GM21528 (cell line): Measurements from ENCODE around the gene EXT2.

Experiments used
- ATAC-seq: cut with Tn5 transposase; IDR thresholded peaks from one replicate; pipeline ENCODE4 v1.9.1; 2021; ENCODE audit warnings: mild to moderate bottlenecking, moderate library complexity; ENCODE audit not compliant: unreplicated experiment, low FRiP score

The EXT2 gene

GRCh38 chr11:44260081-44260480, 164.6 kb downstream of the EXT2 start:
- ATAC-seq, result no peak

GRCh38 chr11:44261800-44262591, 166.5 kb downstream of the EXT2 start:
- no peak for ATAC-seq

- no peak for ATAC-seq
Observed at GRCh38 chr11:44263738-44264437, 168.4 kb downstream of the EXT2 start.

- ATAC-seq, result no peak
Observed at GRCh38 chr11:44264438-44264749, 168.9 kb downstream of the EXT2 start.

- no peak for ATAC-seq
Observed at GRCh38 chr11:44264761-44265160, 169.3 kb downstream of the EXT2 start.

DNA sequence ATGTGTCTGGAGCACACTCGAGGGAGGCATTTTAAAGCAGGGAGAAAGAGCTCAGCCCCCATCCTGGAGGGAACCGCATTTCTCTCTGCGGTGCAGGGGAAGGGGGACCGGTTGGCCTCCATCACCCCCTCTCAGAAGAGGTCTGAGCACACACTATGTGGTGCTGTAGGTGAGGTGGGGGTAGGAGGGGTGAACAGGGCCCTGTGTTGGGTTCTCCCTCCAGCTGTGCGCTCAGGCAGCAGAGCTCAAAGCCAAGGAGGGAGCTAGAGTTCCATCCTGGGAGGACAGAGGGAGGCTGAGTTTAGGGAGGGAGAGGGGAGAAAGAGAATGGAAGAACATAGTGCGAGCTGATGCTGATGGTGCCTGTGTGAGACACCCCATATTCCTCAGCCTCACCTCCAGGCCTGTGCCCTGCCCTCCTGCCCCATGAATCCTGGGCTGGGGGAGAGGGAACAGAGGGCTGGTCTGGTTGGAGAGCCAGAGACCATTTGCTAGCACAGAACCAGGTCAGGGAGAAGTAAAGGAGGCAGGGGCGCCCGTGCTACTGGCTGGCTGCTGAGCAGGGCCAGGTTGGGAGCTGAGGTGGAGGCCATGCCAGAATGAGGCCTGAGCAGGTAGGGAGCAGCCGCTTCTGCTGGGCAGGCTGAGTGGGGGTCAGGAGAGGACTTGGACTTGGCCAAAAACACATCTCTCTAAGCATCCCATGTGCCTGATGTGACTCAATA, 170.7 kb downstream of the EXT2 start:
- ATAC-seq, result no peak

- ATAC-seq, result no peak
Observed at GRCh38 chr11:44267006-44267749, 171.7 kb downstream of the EXT2 start.

- ATAC-seq, result no peak
Observed at GRCh38 chr11:44267750-44268613, 172.5 kb downstream of the EXT2 start.

DNA sequence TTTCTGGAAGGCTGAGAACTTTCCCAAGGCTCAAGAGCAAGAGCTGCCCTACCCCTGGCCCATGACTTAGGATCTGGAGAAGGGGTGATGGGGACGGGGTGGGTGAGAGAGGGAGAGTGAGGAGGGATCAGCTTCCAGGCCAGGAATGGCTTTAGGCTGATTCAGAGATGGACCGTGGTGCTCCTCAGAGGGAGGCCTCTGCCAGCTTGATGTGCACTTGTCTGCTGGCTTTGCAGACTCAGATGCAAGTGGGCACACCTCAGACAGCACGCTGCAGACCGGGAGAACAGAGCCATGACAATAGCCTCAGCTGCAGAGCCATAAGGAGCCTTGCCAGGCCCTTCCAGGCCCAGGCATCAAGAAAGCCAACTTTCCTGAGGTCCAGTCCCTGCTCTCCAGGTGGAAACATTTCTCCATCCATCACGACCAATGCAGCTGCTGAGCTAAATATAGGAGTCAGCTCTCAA, 173.2 kb downstream of the EXT2 start:
- no peak for ATAC-seq

- ATAC-seq, result no peak
Observed at GRCh38 chr11:44269369-44270351, 174.2 kb downstream of the EXT2 start.

DNA sequence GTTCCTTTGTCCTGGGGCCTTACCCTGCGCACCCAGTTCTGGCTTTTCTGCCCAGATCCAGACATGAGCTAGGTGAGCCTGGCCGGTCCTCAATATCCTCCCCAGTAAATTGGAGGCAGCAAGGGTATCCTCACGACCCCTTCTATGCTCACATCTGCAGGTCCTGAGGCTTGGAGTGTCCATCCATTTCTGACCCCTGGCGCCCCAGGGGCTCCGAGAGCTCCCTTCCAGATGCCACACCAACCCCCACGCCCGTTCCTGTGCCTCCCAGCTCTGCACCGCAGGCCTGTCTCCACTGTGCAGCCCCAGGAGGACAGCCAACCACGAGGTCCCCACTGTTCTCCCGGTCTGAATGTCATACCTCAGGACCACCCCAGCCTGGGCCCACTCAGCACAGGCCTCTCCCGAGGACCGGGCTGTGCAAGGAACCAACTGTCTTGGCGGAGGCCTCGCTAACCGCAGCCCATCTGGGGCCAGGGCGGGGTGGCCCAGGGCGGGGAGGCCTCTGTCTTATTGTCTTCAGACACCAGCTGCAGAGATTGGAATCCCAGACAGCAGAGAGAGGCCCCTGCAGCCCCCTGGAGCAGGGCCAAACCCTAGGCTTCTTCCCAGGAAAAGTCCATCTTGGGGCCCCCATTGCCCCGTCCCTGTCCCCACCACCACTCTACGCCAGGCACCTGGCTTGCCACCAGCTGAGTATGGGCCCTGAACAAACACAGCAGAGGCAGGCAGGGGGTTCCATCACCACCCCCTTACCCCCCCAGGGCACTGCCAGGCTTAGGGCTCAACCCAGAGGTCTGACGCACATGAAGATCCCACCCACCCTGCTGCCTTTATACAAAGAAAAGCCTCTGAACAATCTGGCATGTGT, 175.2 kb downstream of the EXT2 start:
- ATAC-seq, result no peak

DNA sequence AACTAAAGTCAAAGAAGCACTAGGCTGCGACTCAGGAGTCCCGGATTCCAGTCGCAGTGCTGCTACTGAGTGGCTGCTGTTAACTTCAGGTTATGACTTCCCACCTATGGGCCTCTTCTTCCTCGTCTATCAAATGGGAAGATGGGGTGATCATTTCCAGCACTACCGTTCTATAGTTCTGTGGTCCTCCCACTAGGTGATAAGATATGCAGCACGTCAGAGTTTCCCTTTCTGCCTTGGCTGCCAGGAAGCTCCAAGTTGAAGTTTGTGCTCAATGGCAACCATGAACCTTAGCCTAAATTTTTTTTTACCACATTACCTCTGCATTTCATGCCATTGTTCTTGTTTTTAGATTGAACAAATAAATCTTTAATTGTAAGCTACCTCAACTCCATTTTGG, 175.8 kb downstream of the EXT2 start:
- no peak for ATAC-seq

DNA sequence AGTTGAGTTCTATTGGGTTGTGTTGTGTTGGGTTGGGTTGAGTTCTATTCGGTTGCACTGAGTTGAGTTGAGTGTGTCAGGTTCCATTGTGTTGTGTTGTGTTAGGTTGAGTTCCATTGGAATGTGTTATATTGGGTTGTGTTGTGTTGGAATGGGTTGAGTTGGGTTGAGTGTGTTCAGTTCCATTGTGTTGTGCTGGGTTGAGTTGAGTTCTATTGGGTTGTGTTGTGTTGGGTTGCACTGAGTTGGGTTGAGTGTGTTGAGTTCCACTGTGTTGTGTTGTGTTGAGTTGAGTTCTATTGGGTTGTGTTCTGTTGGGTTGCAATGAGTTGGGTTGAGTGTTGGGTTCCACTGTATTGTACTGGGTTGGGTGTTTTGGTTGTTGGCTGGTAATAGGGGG, 178.9 kb downstream of the EXT2 start:
- no peak for ATAC-seq

DNA sequence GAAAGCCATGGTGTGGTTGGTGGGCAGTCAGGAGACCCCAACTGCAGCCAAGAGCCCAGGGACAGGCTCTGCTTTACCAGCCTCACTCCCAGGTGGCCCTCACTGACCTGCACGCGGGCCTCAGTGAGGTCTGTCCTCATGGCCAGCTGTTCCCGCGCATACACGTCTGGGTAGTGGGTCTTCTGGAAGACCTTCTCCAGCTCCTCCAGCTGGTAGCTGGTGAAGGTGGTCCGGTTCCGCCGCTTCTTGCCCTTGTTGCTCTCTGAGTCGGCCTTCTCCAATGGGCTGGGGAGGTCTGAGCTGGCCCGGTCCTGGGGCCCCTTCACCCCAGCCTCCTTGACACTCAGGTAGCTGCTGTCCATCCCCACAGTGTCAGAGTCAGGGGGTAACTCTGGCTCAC, 179.8 kb downstream of the EXT2 start:
- ATAC-seq, result no peak

DNA sequence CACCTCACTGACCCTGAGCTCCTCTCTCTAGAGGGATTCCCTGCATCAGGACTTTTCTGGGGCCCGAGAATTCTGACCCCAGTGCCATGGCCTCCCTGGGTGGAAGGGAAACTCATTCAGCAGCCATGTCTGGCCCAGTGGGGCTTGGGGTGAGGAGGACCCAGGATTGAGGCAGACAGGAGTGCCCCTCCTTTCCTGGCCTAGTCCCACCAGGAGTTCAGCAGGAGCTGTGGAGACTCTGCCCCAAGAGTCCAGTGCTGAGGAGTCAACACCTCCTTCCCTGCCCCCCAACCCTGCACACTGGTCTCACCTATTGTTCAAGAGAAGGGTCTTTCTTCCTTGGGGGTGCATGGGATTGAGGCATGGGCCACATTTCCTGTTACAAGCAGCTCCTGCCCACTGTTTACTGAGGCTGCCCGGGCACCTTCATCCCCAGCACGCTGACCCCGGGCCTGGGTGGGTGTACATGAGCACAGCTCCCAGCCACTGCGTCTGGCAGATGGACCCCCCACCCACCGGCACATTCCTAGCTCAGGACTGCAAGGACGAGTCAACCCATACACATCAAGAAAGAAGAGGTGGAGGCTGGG, 180.6 kb downstream of the EXT2 start:
- no peak for ATAC-seq

GRCh38 chr11:44277196-44278090, 182.0 kb downstream of the EXT2 start:
- no peak for ATAC-seq
